Esophagus (tissue), 2 donors: ENCODE measurements around the gene ZNF853. TPM values are rescaled to one million over a fixed set of nuclear protein-coding genes. Genes with fewer than 3 reads are reported as not detected.

Experiments used
- H3K27ac ChIP-seq, 2 donors: one replicate each; pipeline ENCODE4 v1.5.1; 2013; ENCODE audit warnings: low read depth in 2 of 2, mild to moderate bottlenecking in 2 of 2, inconsistent platforms in 1 of 2, low read length in 1 of 2, moderate library complexity in 1 of 2
- H3K27me3 ChIP-seq, 2 donors: one replicate each; pipeline ENCODE4 v1.6.1; 2013; ENCODE audit warnings: low read length in 2 of 2, control low read depth in 1 of 2, mild to moderate bottlenecking in 1 of 2; ENCODE audit not compliant: insufficient read depth in 2 of 2, control insufficient read depth in 1 of 2
- H3K36me3 ChIP-seq, 2 donors: one replicate each; pipeline ENCODE4 v1.6.1; 2013; ENCODE audit warnings: low read length in 1 of 2; ENCODE audit not compliant: control insufficient read depth in 2 of 2, insufficient read depth in 2 of 2
- H3K4me1 ChIP-seq, 2 donors: one replicate each; pipeline ENCODE4 v1.6.1; 2013; ENCODE audit warnings: low read length in 1 of 2; ENCODE audit not compliant: control insufficient read depth in 2 of 2, insufficient read depth in 2 of 2
- H3K4me3 ChIP-seq, 2 donors: one replicate each; pipeline ENCODE4 v1.5.1; 2013; ENCODE audit warnings: low read length in 2 of 2, mild to moderate bottlenecking in 2 of 2, low read depth in 1 of 2, moderate library complexity in 1 of 2
- H3K9me3 ChIP-seq, 2 donors: one replicate each; pipeline ENCODE4 v1.6.1; 2013; ENCODE audit warnings: mild to moderate bottlenecking in 2 of 2, low read depth in 1 of 2, low read length in 1 of 2, moderate library complexity in 1 of 2; ENCODE audit not compliant: control insufficient read depth in 2 of 2, insufficient read depth in 1 of 2
- WGBS, 2 donors: extraction: QIAGEN DNeasy Blood & Tissue Kit; methylation state at CpG; one replicate each; pipeline ENCODE4 v1.1.7; 2013; 5-methylcytosine and 5-hydroxymethylcytosine counted together
- polyA plus RNA-seq, 2 donors: library from polyadenylated mRNA; stranded (reverse); fragments of 200-250 nt; gene quantifications; one replicate each; pipeline ENCODE4 v1.2.3, GENCODE V29; 2013
- donor health status: healthy with polysubstance abuse.
- donor health status: Bipolar disorder and iron deficiency.

The ZNF853 gene
- polyA plus RNA-seq, 2 donors = 0.35 to 1.2 TPM

DNA sequence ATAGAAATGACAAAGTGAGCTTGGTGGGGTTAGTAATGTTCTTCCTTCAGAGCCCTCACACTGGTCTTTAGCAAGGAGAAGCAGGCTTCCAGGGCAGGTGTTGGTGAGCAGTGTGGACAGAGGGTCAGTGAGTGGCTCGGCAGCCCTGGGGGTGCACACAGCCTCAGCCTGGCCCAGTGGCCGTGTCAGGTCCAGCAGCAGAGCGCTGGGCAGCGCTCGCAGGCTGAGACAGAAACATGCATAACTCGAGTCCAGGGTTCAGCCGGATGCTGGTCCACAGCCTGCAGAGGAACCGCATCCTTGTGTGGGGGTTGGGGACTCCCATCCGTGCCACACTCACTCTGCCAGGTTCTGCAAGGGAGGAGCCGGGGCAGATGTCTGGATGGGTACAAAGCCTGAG is 11.0 kb upstream of the ZNF853 start:
- WGBS, 2 donors = 88 to 89% methylated on average over 10 of the region's 10 CpGs
- Histone ChIP-seq H3K4me1 (no peaks in the 10 kb centered on the region), H3K27me3 (no peaks in the 10 kb centered on the region), H3K36me3 (peaks cover under 1 to 35% of the 10 kb centered on the region in 2 donors), H3K4me3 (no peak overlapping the region), H3K9me3 (no peaks in the 10 kb centered on the region), H3K27ac (no peak overlapping the region)

DNA sequence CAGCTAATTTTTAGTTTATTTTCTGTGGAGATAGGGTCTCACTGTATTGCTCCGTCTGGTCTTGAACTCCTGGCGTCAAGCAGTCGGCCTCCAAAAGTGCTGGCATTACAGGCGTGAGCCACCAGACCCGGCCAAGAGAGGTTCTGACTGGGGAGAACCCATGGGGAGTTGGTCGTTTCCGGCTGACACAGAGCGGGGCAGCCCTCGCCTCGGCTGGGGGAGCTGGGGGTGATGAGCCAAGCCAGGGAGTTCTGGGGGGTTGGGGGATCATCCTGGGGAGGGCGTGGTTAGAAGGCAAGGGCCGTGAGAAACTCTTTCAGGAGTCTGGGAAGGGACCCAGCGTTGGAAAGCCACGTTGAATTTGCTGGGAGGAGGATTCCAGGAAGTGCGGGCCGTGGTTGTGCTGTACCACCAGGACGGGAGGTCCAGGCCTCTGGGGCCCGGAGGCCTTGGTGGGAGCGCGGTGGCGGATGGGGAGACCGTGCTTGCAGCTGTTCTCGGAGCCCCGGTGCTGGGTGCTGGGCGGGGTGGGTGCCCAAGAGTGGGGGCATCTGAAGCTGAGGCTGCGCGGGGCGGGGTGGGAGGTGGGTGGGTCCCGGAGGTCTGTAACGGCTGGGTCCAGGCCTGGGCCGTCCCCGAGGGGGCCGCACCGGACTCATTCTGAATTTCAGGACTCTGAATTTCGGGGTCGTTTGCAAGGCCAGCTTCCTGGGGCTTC is 8.4 kb upstream of the ZNF853 start:
- whole genome bisulfite sequencing, 2 donors = 92 to 93% methylated on average over 34 to 36 of the region's 36 CpGs
- Histone ChIP-seq H3K36me3 (peaks cover 0 to 23% of the 10 kb centered on the region in 2 donors), H3K9me3 (no peaks in the 10 kb centered on the region), H3K27ac (no peak overlapping the region), H3K4me1 (no peaks in the 10 kb centered on the region), H3K27me3 (no peaks in the 10 kb centered on the region), H3K4me3 (no peak overlapping the region)

DNA sequence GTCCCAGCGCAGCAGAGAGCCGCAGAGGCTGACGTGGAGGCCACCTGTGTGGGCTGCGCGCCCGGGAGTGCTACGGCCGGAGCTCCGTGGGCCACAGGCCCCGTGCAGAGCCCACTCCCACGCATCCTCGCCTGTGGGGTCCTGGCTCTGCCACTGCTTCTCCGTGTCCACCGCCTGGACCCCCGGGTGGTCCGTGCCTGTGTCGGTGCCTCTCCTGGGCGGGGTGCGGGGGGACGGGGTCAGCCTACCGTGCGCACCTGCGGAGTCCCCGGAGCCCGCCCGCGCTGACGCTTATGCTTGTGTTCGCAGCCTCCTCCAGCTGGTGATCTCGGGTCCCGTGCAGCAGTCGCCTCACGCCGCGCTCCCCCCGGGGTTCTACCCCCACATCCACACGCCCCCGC is 7.8 kb upstream of the ZNF853 start:
- Histone ChIP-seq H3K36me3 (peaks cover 0 to 17% of the 10 kb centered on the region in 2 donors), H3K27ac (no peak overlapping the region), H3K4me3 (no peak overlapping the region), H3K27me3 (no peaks in the 10 kb centered on the region), H3K9me3 (no peaks in the 10 kb centered on the region), H3K4me1 (no peaks in the 10 kb centered on the region)
- 92 to 95% methylated on average over 32 to 38 of the region's 38 CpGs for WGBS, 2 donors

DNA sequence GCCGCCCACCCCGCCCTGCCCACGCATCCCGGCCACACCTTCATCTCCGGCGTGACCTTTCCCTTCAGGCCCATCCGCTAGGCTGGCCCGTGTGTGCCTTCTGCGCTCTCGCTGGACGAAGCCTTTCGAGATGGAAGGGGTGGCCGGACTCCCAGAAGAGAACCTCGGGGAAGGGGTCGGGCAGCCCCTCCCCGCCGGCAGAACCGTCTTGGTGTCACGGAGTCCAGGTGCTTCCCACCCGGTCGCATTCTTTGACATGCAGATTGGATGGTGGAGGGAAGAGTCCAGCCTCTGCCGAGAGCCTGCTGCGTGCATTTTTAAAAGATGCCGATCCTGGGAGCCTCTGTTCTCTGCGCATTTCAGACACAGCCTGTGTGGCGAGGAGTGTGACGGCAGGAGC is 7.3 kb upstream of the ZNF853 start:
- no peak overlapping the region for H3K27ac ChIP-seq
- no peak overlapping the region for H3K4me3 ChIP-seq
- peaks cover 0 to 16% of the 10 kb centered on the region in 2 donors for H3K36me3 ChIP-seq
- no peaks in the 10 kb centered on the region for H3K27me3 ChIP-seq
- no peaks in the 10 kb centered on the region for H3K4me1 ChIP-seq
- H3K9me3 ChIP-seq = no peaks in the 10 kb centered on the region
- WGBS, 2 donors = 85 to 89% methylated on average over 27 of the region's 27 CpGs

DNA sequence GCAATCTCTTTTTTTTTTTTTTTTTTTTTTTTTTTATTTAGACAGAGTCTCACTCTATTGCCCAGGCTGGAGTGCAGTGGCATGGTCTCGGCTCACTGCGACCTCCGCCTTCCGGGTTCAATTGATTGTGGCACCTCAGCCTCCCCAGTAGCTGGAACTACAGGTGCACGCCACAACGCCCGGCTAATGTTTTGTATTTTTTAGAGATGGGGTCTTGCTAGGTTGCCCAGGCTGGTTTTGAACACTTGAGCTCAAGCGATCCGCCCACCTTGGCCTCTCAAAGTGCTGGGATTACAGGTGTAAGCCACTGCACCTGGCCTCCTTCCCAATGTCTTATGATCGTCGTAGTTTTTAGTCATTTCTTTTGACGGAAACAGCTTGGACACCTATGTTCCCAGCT is 6.6 kb upstream of the ZNF853 start:
- H3K9me3 ChIP-seq = no peaks in the 10 kb centered on the region
- H3K27me3 ChIP-seq = no peaks in the 10 kb centered on the region
- H3K27ac ChIP-seq = no peak overlapping the region
- WGBS, 2 donors = 92 to 94% methylated on average over 12 of the region's 12 CpGs
- peaks cover 0 to 16% of the 10 kb centered on the region in 2 donors for H3K36me3 ChIP-seq
- no peaks in the 10 kb centered on the region for H3K4me1 ChIP-seq
- no peak overlapping the region for H3K4me3 ChIP-seq

DNA sequence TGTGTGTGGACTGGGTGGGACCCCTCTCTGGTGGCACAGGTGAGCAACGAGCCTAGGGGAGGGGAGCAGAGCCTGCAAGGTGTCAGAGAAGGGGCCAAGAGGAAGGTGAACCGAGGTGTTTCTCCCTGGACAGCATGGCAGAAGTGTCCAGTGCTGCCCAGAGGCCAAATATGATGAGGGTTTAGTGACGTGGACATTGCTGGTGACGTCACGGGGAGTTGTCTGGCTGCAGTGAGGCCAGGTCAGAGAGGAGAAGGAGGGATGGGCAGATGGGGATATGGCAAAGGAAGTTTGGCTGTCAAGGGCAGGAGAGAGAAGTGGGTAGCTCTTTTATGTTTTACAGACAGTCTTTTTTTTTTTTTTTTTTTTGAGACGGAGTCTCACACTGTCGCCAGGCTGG is 2.6 kb upstream of the ZNF853 start:
- Histone ChIP-seq H3K4me1 (peaks cover 4 to 13% of the 10 kb centered on the region in 2 donors), H3K27me3 (peaks cover 0 to 4% of the 10 kb centered on the region in 2 donors), H3K36me3 (peaks cover 0 to 6% of the 10 kb centered on the region in 2 donors), H3K27ac (no peak overlapping the region), H3K9me3 (peaks cover 0 to 2% of the 10 kb centered on the region in 2 donors), H3K4me3 (no peak overlapping the region)
- WGBS, 2 donors = 59 to 69% methylated on average over 6 to 7 of the region's 7 CpGs

DNA sequence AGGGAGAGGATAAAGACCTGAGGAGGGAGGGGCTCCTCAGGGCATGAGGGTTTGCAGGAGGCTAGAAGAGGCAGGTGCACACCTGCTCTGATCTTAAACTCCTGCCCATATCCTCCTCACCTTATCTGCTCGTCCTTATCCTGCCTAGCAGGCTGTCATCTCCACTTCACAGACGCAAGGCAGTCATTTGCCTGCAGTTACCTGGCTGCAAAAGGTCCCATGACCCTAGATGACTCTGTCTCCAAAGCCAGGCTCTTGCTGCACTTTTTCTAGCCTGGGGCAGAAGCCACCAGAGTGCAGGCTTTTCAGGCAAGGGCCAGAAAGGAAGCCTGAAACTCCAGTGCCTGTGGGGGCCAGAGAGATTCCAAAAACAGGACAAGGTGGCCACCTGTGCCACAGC is 1.7 kb upstream of the ZNF853 start:
- Histone ChIP-seq H3K4me1 (peaks cover 4 to 13% of the 10 kb centered on the region in 2 donors), H3K27ac (no peak overlapping the region), H3K4me3 (no peak overlapping the region), H3K27me3 (peaks cover 0 to 4% of the 10 kb centered on the region in 2 donors), H3K9me3 (peaks cover 0 to 2% of the 10 kb centered on the region in 2 donors), H3K36me3 (peaks cover 0 to 2% of the 10 kb centered on the region in 2 donors)
- 15 to 25% methylated on average over 2 of the region's 2 CpGs for WGBS, 2 donors

DNA sequence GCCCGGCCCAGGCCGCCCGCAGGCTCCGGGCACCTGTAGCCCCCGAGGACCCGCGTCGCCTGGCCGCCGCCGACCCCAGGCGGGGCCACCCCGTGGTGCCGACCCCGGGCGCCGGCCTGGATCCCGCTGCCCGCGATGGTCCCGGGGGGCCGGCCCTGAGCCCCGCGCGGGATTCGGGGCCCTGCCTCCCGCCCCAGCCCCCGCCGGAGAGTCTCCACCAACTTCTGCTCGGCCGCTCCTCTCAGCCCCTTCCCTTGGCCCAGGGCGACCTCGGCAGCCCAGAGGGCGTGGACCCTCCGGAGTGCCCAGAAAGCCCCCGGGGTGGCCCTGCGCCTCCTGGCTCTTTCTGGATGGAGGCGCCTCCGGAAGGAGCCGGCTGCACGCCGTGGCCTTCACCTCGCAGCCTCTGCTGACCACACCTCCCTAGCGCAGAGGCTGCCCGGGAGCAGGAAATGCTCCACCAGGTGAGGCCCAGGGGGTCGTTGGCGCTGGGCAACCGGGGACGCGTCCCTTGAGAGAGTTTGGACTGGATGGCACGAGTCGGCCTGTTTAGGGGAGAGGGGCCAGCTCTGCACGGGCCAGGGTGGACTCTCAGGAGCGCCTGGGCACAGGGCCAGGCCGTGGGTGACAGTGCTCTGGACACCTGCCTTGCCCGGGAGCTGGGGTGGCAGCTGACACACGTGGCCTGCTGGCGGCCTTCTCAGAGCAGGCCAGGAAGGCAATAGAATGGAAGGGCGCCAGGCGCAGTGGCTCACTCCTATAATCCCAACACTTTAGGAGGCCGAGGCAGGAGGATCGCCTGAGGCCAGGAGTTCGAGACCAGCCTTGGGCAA is 529 bp downstream of the ZNF853 start:
- peaks cover 0 to 4% of the 10 kb centered on the region in 2 donors for H3K27me3 ChIP-seq
- no peaks in the 10 kb centered on the region for H3K36me3 ChIP-seq
- peaks cover 0 to 2% of the 10 kb centered on the region in 2 donors for H3K9me3 ChIP-seq
- 9 to 12% methylated on average over 41 to 63 of the region's 63 CpGs for WGBS, 2 donors
- peak overlapping the region; percentile 58 to 59 for H3K4me3 ChIP-seq
- H3K27ac ChIP-seq = no peak overlapping the region
- peaks cover 4 to 13% of the 10 kb centered on the region in 2 donors for H3K4me1 ChIP-seq

DNA sequence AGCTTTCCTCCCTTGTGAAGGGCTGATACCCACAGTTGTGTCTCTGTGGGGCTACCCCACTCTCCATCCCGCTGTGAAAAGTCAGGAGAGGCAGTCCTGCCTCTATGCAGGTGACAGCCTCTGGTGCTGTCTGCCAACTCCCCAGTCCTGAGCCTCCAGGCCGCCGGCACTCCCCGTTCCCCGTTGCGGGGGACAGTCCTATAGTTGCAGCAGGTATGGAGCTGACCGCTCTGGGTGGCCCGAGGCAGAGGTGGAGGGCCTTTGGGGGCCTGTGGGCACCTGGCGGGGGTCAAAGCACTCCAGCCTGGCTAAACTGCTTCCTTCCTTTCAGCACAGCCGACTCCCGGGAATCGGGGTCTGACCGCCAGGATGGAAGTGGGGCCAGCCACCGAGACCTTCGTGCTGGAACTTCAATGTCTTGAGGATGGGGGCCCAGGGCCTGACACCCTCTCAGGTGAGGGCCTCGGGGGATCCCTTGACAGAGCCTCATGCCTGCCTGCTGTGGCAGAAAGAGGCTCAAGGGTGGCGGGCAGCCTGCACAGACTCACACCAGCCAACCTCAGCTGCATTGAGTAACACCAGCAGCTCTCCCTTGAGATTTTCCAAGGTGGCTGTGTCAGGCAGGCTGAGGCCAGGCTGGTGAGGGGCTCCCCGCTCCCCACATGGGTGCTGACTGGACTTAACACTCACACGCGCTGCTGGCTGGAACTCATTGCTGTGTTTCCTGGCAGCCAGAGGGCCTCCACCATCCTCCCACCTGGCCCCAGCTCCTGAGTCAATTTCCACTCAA is 1.6 kb downstream of the ZNF853 start:
- Histone ChIP-seq H3K36me3 (peaks cover 0 to 5% of the 10 kb centered on the region in 2 donors), H3K27ac (no peak overlapping the region), H3K27me3 (peaks cover 0 to 4% of the 10 kb centered on the region in 2 donors), H3K4me1 (peaks cover 4 to 13% of the 10 kb centered on the region in 2 donors), H3K9me3 (peaks cover 2 to 4% of the 10 kb centered on the region in 2 donors), H3K4me3 (no peak overlapping the region)
- WGBS, 2 donors = 87 to 88% methylated on average over 20 of the region's 20 CpGs
